ENCODE results near the gene RHBDL2. TPM values are rescaled to one million over a fixed set of nuclear protein-coding genes. Genes with fewer than 3 reads are reported as not detected.

The RHBDL2 gene
- total and polyA plus RNA-seq, 2 of the 13 experiments (the other 11 are each of a cell fraction or from before 2014, with no cell fraction given) = 3.3 to 5.4 TPM

- H3K4me3 ChIP-seq (replicated peaks in 1 of 3; ENCODE audit: insufficient read depth in 1 of 3, low read depth in 2 of 3, low read length in 3 of 3) = no peak overlapping the region
- DNase-seq (ENCODE audit: low spot score) (no peak), ATAC-seq (no peak), FAIRE-seq (no peak)
- TF ChIP-seq HMG20B (CRISPR knock-in tag; conservative IDR thresholded peaks at IDR 0.05) (no peak), ZFP36 (IDR thresholded peaks at IDR 0.05; ENCODE audit: borderline replicate concordance, low read depth, low read length, partially characterized antibody) (no peak), ZFP91 (CRISPR knock-in tag; IDR thresholded peaks at IDR 0.05; ENCODE audit: borderline replicate concordance) (no peak), ZNF264 (CRISPR knock-in tag; IDR thresholded peaks at IDR 0.05) (no peak), ZNF580 (CRISPR knock-in tag; IDR thresholded peaks at IDR 0.05; ENCODE audit: borderline replicate concordance, low read depth) (no peak), ZNF839 (CRISPR knock-in tag; IDR thresholded peaks at IDR 0.05; ENCODE audit: borderline replicate concordance) (no peak), POLR2AphosphoS2 (IDR thresholded peaks at IDR 0.05; ENCODE audit: low read depth, low read length) (no peak), UBTF (CRISPR knock-in tag; IDR thresholded peaks at IDR 0.05) (no peak), GZF1 (CRISPR knock-in tag; IDR thresholded peaks at IDR 0.05) (no peak)
- 98% methylated on average over 7 of the region's 7 CpGs for WGBS (ENCODE audit: low lambda C conversion rate)
- no peaks in the 10 kb centered on the region for H3K79me2 ChIP-seq (ENCODE audit: insufficient read depth, low read length)
- no peak overlapping the region for H2AFZ ChIP-seq (ENCODE audit: low read length)
- H3K36me3 ChIP-seq (replicated peaks in 1 of 2; ENCODE audit: control insufficient read depth in 1 of 2, insufficient read depth in 2 of 2, low read length in 2 of 2) = no peaks in the 10 kb centered on the region
- no peak overlapping the region for H3K9ac ChIP-seq (ENCODE audit: insufficient read depth, low read depth, low read length)
- no peaks in the 10 kb centered on the region for H3K27me3 ChIP-seq (ENCODE audit: control insufficient read depth in 1 of 2, insufficient read depth in 2 of 2, low read length in 2 of 2)
- H3K27ac ChIP-seq (ENCODE audit: extremely low read length, insufficient read depth, low read length) = no peak overlapping the region
- in situ Hi-C loops (cut with HindIII; ENCODE audit: extremely low pct_ligation_motif_present, low pct_unique_long_range_greater_than_20kb) = no loop called here
- no TSS peak for BruUV-seq (replicated peaks)
- no peaks in the 10 kb centered on the region for H3K9me3 ChIP-seq (ENCODE audit: low read length)
- CTCF ChIA-PET (ENCODE audit: low intra/inter-chr PET ratio, low total read pairs) = no interaction called here
- no peak overlapping the region for H3K4me2 ChIP-seq (ENCODE audit: low read depth, low read length)
- H4K20me1 ChIP-seq (ENCODE audit: insufficient read depth, low read length) = no peaks in the 10 kb centered on the region
- POLR2A ChIA-PET = no interaction called here
- peaks cover 8% of the 10 kb centered on the region for H3K4me1 ChIP-seq (ENCODE audit: insufficient read depth, low read length)
- intact Hi-C loops (cut with micrococcal nuclease; ENCODE audit: unreplicated experiment) = no loop called here
Observed at GRCh38 chr1:38932571-38932970, 9.1 kb downstream of the RHBDL2 start.
